Left forelimb (tissue), 1 donor: Measurements from ENCODE around the gene LLCFC1.
A peak's percentile ranks its signal among the peaks of the same experiment; 100 is the strongest.

Source experiments
- DNase-seq: peaks from one replicate; pipeline ENCODE4 v3.0.0-alpha.2; 2018; ENCODE audit warnings: low spot score

LLCFC1 gene

DNA sequence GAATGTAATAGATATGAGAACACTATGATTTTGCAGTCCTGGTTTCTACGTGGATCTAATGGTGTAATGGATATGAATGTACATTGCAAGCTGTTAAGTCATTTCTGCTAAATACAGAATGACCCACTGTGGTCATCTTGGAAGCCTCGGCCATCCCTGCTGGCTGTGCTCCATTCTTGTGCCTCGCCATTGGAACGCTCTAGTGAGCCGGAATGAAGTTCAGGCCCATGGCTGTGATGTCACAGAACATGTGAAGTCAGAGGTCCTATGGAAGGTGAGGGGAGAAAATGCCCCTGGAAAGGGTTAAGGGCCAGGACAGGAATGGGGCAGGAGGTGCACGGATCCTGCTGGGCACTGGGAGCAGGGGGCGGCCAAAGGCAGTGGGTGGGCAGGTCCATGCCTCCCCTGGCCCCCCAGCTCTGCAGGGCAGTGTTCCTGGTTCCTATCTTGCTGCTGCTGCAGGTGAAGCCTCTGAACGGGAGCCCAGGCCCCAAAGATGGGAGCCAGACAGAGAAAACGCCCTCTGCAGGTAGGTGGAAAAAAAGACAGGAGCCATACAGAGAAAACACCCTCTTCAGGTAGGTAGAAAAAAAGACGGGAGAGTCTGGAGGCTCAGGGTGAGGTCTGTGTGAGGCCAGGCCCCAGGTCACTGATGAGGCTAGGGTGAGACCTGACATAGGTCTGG lies at the start of gene LLCFC1:
TSS of gene LLCFC1 (plus strand) at position 259 of the 685 bp plus-strand sequence. CDS start at position 397, 138 bp downstream.
- DNase-seq, result no peak

DNA sequence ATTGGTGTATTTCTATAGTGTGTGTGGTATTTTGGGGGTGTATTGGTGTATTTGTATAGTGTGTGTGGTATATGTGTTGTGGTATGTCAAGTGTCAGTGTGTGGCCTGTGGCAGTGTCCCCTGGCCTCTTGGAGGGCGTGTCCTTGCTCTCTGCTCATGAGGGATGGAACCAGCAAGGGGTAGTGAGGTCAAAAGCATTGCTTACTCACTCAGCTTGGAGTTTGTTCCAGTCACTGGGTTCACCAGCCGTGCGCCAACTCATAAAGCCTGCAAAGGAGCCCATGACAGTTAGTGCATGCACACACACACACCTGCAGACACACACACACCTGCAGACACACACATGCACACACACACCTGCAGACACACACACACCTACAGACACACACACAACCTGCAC lies 49.5 kb upstream of the LLCFC1 start:
- DNase-seq, result peak; percentile 4

DNA sequence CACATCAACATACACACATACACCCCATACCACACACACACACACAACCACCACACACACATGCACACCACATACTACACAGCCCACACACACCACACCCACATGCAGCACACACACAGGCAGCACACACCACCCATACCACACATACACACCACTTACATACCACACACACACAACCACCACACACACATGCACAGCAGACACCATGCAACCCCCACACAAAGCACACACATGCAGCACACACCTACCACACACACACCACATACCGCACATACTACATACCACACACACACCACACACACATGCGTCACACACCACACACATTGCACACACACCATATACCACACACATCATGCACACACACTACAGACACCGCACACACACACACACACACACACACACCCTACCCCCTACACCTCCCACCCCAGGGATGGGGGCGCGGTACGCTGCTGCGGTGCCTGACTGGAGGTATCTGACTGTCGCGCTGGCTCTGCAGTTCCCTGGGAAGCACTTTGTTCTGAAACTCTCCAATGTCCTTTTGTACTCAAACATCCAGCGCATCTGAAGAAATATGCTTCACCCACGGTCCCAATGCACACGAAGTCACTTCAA lies 48.3 kb upstream of the LLCFC1 start:
- peak; percentile 57 for DNase-seq

DNA sequence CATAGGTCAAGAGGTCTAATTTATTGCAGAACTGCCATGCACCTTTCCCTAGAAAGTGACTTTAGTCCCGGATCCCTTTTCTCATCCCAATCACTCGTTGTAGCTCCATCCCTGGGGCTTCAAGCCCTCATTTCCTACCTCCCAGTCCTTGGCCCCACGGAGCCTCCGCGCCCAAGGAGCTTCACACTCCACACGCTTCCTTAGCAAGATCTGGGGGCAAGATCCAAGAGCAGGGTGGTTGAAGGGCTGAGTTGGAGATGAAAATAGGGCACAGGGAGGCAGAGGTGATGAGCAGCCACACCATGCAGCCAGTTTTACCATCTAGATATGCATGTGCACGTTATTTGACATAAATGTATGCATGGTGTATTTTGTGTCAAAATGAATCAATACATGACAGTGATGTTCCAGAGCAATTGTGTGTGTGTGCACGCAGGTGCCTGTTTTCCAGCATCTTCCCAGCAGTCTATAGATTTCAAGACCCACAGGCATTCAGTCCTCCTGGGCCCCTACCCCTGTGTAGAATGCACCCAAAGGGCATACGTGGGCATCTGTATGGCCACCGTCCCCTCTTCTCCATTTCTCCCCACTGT lies 47.7 kb upstream of the LLCFC1 start:
- DNase-seq, result peak; percentile 3

DNA sequence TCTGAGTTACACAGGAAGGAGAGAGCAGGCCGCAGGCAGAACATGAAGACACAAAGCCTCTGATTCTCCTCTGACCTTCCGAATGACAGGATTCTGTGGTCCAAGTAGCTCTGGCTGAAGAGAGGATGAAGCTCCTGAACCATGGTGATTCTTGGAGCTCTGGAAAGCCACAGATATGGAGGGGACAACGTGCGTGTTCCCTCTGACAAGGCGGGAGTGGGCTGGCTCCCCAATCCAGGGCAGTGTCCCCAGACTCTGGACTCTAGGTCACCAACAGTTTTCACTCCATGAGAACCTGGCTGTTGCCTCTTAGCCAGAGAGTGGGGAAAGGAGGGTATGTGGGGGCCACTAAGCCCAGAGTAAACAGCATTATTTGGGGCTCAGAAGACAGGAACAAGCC lies 46.3 kb upstream of the LLCFC1 start:
- DNase-seq, result peak; percentile 15

DNA sequence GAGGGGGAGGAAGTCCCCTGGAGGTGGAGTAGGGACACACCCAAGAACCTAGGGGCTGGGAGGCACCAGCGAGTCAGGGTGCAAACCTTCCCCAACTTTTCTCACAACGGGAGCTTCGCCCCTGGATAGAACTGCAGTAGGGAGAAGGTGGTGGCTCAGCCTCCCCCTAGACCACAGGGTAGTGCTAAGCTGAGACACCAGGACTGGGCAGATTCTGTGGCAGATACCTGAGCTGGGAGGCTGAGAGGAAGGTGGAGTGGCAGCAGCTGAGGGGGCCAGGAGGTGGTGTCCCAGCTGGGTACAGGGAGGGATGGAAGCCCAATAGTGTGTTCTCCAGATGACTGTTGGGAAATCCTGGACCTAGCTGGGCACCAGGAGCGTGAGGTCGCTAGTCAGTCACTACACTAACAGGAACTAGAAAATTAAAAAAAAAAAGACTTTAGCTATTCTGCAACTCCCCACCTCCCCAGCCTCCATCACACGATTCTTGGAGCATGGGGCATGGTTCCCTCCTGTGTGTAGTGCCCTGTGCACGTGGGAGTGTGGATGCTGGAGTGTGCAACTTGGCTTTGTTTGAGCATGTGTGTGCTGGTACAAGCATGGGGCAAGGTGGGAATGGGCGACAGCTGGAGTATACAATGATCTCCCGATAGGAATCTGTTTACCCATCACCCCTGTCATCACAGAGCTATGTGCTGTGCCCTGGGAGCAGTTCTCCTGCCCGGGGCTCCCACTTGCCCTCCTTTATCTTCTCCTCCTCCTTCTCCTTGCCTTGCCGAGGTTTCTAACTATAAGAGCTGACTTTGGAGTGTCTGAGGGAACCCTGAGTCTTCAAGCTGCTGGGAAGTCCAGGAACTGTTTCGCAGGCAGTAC lies 44.9 kb upstream of the LLCFC1 start:
- DNase-seq, result peak; percentile 9

DNA sequence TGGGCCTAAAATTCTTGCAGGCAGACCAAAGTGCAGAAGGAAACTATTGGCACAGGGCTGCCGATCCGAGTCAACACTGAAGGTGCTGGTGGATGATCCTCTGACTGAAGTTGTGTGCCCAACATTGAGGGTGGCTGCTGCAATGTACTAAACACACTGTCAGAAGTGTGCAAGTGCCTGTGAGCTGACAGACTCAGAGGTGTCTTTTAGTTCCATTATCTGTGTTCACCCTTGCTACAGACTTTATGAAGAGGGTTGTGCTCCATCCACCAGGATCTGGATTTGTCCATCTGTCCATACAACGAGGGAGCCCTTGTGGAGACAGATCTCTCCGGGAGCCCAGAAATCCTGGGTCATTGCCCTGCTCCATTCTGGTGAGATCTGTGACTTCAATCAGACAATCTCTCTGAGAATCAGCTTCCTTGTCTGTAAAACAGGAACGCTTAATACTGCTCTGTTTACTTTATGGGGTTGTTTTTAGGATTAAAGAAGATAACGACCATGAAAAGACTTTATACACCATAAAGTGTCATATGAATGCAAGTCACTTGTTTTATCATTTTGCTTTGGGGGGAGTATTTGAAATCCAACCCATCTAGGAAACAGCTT lies 44.2 kb upstream of the LLCFC1 start:
- no peak for DNase-seq

DNA sequence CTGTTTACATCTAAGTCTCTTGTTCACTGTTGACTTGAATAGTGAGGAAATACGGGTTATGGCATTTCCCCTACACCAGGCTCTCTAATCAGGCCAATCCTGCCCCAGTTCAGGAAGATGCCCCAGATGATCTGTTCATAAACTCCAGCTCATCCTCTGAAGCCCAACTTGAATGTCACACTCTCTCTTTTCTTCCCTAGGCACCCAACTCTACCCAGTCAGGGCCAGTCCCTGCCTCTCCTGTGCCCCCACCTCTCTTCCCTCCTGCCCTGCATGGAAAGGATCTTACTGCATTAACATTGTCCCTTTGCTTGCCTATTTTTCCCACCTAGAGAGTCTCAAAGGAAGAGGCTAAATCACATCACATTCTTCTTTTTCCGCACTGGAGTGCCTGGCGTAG lies 43.1 kb upstream of the LLCFC1 start:
- no peak for DNase-seq

DNA sequence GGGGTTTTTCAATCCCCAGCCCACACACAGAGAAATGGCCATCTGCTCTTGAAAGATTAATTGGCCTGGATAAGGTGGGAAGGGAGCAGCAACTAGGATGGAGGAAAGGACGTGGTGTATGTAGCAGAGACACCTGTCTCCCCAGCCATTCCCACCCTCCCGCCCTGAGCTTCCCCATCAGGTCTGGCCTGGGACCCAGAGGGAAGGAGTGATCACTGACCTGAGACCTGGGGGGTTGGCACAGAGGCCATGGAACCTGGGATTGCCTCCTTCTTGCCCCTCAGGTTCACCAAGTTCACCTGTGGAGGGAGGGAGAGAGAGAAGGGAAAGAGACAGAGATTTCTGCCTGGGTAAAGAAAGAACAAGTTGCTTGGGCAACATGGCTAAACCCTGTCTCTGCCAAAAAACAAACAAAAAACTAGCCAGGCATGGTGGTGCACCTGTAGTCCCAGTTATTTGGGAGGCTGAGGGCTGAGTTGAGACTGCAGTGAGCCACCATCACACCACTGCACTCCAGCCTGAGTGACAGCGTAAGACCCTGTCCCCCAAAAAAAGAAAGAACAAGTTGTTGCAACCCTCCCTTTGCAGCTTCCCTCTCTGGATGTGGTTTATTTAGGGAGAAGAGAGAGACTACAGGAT lies 42.4 kb upstream of the LLCFC1 start:
- no peak for DNase-seq

DNA sequence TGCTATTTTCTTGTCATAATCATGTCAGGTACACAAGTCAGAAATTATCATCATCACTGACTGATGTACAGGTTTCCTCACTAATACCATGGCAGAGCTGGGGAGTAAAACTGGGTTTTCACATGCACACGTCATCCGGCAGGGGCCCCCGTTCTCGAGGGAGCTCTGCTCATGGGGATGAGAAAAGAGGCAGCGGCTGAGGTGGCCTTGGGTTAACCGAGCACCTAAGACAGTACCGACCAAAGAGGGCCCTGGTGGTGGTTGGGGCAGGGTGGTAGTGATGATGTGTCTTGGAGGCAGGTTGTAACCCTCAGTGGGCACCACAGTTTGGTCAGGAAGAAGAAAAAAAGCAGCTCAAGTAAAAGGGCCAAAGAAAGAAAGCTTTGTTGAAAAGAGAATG lies 41.6 kb upstream of the LLCFC1 start:
- DNase-seq, result no peak

DNA sequence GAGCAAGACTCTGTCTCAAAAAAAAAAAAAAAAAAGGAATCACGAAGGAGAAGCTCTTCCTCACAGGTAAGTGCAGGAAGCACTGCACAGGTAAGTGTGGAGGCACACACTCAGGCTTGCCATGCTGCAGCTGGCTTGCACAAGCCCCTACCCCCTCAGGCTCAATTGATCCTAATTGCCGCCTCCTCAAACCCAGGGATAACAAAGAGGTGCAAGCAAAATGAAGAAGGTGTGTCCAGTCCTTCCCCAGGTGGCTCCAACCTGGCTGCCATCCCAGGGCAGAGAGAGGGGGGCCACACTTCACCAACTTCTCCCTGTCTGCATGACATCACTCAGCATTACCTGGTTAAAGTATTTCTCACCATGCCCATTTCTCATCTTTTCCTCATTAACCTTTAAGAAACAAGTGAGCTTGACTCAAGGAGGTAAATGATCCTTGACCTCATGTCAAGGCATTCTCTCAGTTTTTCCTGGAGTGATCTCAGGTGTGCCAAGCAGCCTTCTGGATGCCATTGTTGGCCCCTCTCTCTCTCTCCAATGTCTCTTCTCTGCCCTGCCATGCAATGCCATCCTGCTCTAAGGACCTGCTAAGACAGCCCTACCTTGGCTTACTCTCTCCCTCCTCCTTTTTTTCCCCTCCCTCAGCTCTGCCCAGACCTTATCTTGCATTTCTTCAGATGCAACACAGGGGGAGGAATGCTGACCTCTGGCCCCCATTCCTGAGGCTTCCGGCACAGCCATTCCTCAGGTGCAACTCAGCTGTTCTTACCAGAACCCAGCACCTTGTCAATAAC lies 40.7 kb upstream of the LLCFC1 start:
- no peak for DNase-seq

DNA sequence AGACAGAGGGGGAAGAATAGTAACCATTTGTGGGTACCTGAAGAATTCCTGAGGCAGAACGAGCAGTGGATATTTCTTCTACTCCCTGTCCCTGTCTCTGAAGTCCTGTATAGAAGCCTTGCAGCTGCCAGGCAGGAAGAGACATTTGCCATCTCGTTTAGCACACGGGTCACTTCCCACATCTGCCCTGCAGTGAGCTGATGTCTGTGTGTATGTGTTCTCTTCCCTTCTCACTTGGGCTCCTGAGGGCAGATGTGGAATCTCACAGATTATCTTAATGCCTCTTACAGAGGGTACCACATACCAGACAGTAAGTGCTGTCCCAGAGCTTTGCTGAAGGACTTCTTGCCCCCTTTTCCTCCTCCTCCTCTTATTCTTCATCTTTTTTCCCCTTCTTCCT lies 39.6 kb upstream of the LLCFC1 start:
- no peak for DNase-seq

DNA sequence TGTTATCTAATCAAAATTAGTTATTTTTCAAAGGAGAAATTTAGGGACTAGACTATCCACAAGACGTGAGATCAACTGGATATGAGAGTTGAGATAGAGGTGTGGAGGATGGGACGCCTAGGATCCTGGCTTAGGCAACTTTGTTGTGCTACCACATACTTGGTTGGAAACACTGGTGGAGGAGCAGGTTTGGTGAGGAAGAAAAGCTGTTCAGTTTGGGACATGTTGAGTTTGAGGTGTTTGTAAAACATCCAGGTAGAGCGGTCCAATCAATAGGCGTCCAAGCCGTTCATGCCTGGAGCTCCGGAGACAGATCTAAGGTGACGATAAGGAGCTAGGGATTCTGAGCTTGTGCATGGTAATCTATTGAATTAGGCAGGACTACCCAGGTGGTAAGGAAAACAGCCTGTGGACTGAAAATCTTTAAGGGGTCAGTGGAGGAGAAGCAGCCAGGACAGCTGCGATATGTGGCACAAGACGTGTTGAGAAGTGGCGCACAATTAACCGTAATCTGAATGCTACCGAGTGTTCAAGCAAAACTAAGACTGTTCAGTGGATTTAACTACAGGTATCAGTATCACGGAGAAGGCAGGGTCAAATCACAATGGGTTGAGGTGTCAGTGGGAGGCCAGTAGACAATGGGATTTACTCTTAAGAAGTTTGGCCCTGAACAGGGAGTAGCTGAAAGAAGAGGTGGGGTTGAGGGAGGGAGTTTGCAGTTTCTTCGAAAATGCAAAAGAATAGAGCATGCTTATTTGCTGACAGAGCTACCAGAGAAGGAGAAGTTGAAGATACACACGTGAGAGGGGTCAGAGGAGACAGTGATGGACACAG lies 37.6 kb upstream of the LLCFC1 start:
- DNase-seq, result no peak

DNA sequence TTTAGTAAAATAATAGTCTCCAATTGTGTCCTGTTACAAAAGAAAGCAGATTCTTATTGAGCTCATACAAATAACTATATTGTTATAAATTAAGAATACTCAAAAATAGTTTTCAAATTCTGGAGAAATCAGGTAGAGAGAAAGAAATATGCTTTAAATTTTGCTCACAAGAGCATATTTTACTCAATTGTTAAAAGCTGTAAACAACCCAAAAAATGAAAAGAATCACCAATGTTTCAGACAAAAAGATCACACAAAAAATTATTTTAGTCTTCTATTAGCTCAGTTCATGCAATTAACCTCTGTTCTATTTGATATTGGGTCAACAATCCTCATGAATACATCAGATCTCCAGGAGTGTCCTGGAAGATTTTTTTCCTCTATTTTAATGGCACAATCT lies 35.2 kb upstream of the LLCFC1 start:
- no peak for DNase-seq

DNA sequence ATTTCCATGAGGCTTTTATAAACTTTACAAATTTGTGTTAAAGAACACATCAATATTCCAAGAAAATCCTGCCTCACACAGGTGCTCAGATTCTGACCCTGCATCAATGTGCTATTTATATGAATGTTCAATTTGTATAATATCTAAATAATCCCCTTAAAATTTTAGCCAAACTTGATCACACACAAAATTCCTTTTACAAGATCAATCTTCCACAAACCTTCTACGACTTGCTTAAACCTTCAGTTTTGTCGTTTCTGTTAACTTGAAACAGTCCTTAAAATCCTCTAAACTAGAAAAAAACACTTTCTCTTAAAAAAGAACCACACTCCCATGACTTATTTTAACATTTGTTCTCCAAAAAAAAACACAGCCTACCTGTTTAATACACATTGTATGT lies 33.5 kb upstream of the LLCFC1 start:
- no peak for DNase-seq

DNA sequence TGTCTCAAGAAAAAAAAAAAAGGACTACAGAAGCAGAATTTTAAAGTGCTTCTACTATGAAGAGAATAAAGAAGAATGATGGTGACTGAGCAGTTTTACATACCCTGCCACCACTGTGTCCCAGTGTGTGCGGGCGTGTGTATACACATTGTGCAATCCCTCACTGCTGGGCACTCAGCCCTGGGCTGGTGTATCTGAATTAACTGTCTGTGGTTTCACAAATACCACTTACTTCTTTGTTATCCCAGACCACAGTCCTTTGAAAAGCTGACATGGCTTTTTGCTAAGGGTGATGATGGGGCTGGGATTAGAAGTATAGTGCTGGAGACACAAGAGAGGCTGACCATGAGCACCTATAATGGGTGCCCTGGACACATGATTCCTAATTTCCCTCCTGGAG lies 32.6 kb upstream of the LLCFC1 start:
- no peak for DNase-seq

DNA sequence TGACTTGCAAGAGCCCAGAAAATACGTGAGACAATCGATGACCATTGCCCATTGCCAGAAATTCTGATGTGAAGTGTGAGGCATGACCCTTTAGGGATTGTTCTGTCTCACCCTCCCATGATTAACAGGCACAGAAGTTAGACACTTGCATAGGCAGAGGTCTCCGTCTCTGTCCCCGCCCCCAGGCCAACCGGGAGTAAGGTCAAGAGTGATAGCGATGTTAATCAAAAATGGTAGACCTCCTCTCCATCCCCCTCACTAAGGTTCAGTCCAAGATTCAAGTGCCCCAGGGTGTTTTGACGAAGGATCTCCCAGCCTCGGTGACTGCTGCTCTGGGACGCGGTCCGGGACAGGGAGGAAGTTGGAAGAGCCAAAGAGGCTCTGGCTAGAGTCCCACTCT lies 31.0 kb upstream of the LLCFC1 start:
- no peak for DNase-seq

DNA sequence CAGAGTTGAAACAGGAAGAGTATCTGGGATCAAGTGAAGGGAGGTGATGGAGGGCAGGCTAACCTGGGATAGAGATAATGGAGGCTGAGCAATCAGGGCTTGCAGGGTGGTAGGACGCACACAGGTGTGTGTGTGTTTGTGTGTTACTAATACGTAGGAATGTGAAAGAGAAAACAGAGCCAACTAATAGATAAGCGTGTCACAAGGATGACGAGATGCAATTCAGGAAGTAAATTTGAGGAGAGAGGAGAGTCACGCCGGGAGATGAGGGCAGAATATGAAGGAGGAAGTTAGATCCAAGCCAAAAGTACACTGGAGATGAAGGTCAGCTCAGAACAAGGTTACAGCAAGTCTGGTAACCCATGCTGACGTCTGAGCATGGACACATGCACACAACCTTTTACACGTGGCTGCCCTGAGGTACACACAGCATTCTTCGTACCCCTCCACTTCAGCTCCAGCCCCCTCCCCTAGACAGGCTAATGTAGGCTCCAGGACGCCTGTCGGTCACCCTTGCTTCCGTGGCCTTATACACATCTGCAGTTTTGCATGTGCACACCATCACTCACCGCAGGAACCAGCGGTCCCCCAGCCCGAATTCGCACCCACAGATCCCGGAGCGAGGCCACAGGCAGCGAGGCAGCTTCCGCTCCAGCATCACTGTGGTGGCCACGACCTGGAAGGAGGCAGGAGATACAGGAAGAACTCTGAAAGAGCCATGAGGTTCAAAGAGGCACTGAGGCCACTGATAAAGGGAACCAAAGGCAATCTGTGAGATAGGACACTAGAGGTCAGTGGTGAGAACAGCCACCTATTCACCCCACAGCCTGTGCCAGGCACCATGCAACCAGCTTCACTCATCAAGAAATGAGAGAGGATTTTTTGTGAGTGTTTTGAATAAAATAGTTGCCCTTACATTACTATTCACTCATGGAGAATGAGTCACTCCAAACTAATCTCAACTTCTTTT lies 30.1 kb upstream of the LLCFC1 start:
- DNase-seq, result no peak

DNA sequence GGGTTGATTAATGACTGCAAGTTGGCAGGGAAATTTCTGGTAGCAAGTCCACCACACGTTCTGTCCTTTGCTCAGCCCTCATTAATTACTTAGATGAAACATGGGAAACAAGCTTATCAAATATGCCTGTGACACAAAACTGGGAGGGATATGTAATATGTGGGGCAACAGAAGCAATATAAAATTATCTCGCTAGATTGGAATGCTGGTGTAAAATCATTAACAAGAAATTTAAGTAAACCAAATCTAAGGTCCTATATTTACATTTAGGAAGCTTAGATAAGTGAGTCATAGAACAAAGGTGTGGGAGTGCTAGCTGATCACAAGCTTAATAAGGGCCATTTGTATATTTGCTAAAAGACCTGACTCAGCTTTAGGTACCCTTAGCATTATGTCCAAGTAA lies 29.3 kb upstream of the LLCFC1 start:
- no peak for DNase-seq
